ENCODE data around the gene NOL6. TPM values are rescaled to one million over a fixed set of nuclear protein-coding genes. Genes with fewer than 3 reads are reported as not detected.

NOL6 gene
- total RNA-seq, 6 experiments from 2014 or later: 57.9 to 69.2 (median 62.2) TPM

GRCh38 chr9:33464045-33464636, 9.6 kb downstream of the NOL6 start:
- Mint-ChIP-seq H3K27me3 (ENCODE audit: insufficient read depth) (peaks cover 6% of the 10 kb centered on the region), H3K9me3 (no peaks in the 10 kb centered on the region), H3K4me3 (no peak overlapping the region), H3K36me3 (ENCODE audit: low read depth) (peaks cover 16% of the 10 kb centered on the region; the same call in 1 of the 2 replicates), H3K4me1 (ENCODE audit: low read depth) (peaks cover 6% of the 10 kb centered on the region), H3K27ac (no peak overlapping the region)
- no peak for DNase-seq
- no peak for TF ChIP-seq CTCF (IDR thresholded peaks at IDR 0.05)

GRCh38 chr9:33463151-33463550, 10.6 kb downstream of the NOL6 start:
- peaks cover 16% of the 10 kb centered on the region; the same call in 1 of the 2 replicates for H3K36me3 Mint-ChIP-seq (ENCODE audit: low read depth)
- no peak for TF ChIP-seq CTCF (IDR thresholded peaks at IDR 0.05)
- peaks cover 5% of the 10 kb centered on the region for H3K27me3 Mint-ChIP-seq (ENCODE audit: insufficient read depth)

GRCh38 chr9:33461492-33461891, 12.2 kb downstream of the NOL6 start:
- Mint-ChIP-seq H3K4me3 (no peak overlapping the region), H3K27ac (no peak overlapping the region), H3K36me3 (ENCODE audit: low read depth) (peaks cover 16% of the 10 kb centered on the region; the same call in 1 of the 2 replicates), H3K4me1 (ENCODE audit: low read depth) (peaks cover 16% of the 10 kb centered on the region), H3K9me3 (no peaks in the 10 kb centered on the region), H3K27me3 (ENCODE audit: insufficient read depth) (peaks cover 4% of the 10 kb centered on the region)
- no peak for TF ChIP-seq CTCF (IDR thresholded peaks at IDR 0.05)
- no peak for DNase-seq

More at GRCh38 chr9:33463151-33463550, 10.6 kb downstream of the NOL6 start:
- H3K9me3 Mint-ChIP-seq: no peaks in the 10 kb centered on the region
- H3K27ac Mint-ChIP-seq: no peak overlapping the region
- peaks cover 15% of the 10 kb centered on the region for H3K4me1 Mint-ChIP-seq (ENCODE audit: low read depth)
- no peak for DNase-seq
- no peak overlapping the region for H3K4me3 Mint-ChIP-seq

- Mint-ChIP-seq H3K4me3 (no peak overlapping the region), H3K27ac (peak overlapping the region; percentile 42; the same call in 1 of the 2 replicates), H3K36me3 (ENCODE audit: low read depth) (peaks cover 16% of the 10 kb centered on the region; the same call in 1 of the 2 replicates), H3K27me3 (ENCODE audit: insufficient read depth) (peaks cover 4% of the 10 kb centered on the region), H3K9me3 (no peaks in the 10 kb centered on the region), H3K4me1 (ENCODE audit: low read depth) (peaks cover 16% of the 10 kb centered on the region)
- DNase-seq: no peak
- TF ChIP-seq CTCF (IDR thresholded peaks at IDR 0.05): no peak
These were observed 12.9 kb downstream of the NOL6 start for GRCh38 chr9:33460854-33461253.

- peaks cover 2% of the 10 kb centered on the region for H3K27me3 Mint-ChIP-seq (ENCODE audit: insufficient read depth)
- no peak for DNase-seq
- H3K27ac Mint-ChIP-seq: peak overlapping the region; percentile 55; the same call in 1 of the 2 replicates
- H3K4me3 Mint-ChIP-seq: no peak overlapping the region
- TF ChIP-seq CTCF (IDR thresholded peaks at IDR 0.05): no peak
- H3K9me3 Mint-ChIP-seq: no peaks in the 10 kb centered on the region
- H3K36me3 Mint-ChIP-seq (ENCODE audit: low read depth): 0 out of 2 replicates have a peak, but pooled peaks cover 9% of the 10 kb centered on the region
- peaks cover 16% of the 10 kb centered on the region for H3K4me1 Mint-ChIP-seq (ENCODE audit: low read depth)
These were observed 14.6 kb downstream of the NOL6 start for GRCh38 chr9:33459115-33459514.
